Stimulated activated naive CD4-positive, alpha-beta T cell (primary cell): ENCODE measurements around the gene SRGAP1.

Experiments used
- DNase-seq, 6 experiments: peaks; one replicate each; lab custom pipeline; 2025; lab: John Stamatoyannopoulos, UW

The SRGAP1 gene

GRCh38 chr12:63844391-63845341, at the start of gene SRGAP1:
TSS of gene SRGAP1 (plus strand) at chr12:63844700. CDS start at chr12:63844817, 117 bp downstream.
- peak in 2 of 6 experiments; percentile 10 to 31 for DNase-seq

- no peak for DNase-seq
These were observed 49.3 kb upstream of the SRGAP1 start for GRCh38 chr12:63795032-63795687.

- no peak for DNase-seq
These were observed 48.6 kb upstream of the SRGAP1 start for GRCh38 chr12:63795944-63796343.

GRCh38 chr12:63802012-63802608, 42.4 kb upstream of the SRGAP1 start:
- DNase-seq, result peak in 2 of 6 experiments; percentile 13 to 28

GRCh38 chr12:63804746-63805145, 39.8 kb upstream of the SRGAP1 start:
- DNase-seq, result no peak

- no peak for DNase-seq
These were observed 38.5 kb upstream of the SRGAP1 start for GRCh38 chr12:63805704-63806672.

GRCh38 chr12:63808631-63809030, 35.9 kb upstream of the SRGAP1 start:
- DNase-seq, result no peak

GRCh38 chr12:63809566-63809965, 34.9 kb upstream of the SRGAP1 start:
- no peak for DNase-seq

GRCh38 chr12:63811334-63811733, 33.2 kb upstream of the SRGAP1 start:
- no peak for DNase-seq

GRCh38 chr12:63811755-63812154, 32.7 kb upstream of the SRGAP1 start:
- DNase-seq, result no peak

GRCh38 chr12:63814146-63814772, 30.2 kb upstream of the SRGAP1 start:
- DNase-seq, result no peak

- no peak for DNase-seq
These were observed 29.0 kb upstream of the SRGAP1 start for GRCh38 chr12:63815482-63815852.

GRCh38 chr12:63816031-63816430, 28.5 kb upstream of the SRGAP1 start:
- DNase-seq, result no peak

- DNase-seq, result no peak
These were observed 24.1 kb upstream of the SRGAP1 start for GRCh38 chr12:63820427-63820826.

- DNase-seq, result no peak
These were observed 22.7 kb upstream of the SRGAP1 start for GRCh38 chr12:63821781-63822251.

GRCh38 chr12:63822352-63822751, 22.1 kb upstream of the SRGAP1 start:
- DNase-seq, result no peak

GRCh38 chr12:63823040-63823439, 21.5 kb upstream of the SRGAP1 start:
- DNase-seq, result no peak

- peak in 1 of 6 experiments; percentile 3 for DNase-seq
These were observed 18.4 kb upstream of the SRGAP1 start for GRCh38 chr12:63826006-63826585.

GRCh38 chr12:63828867-63829266, 15.6 kb upstream of the SRGAP1 start:
- no peak for DNase-seq

GRCh38 chr12:63836046-63836445, 8.5 kb upstream of the SRGAP1 start:
- DNase-seq, result no peak

- DNase-seq, result no peak
These were observed 7.6 kb upstream of the SRGAP1 start for GRCh38 chr12:63836936-63837335.
